ENCODE measurements around the gene SH2D7. TPM values are rescaled to one million over a fixed set of nuclear protein-coding genes. Genes with fewer than 3 reads are reported as not detected.

Gene SH2D7
- total RNA-seq, 1 donor from 2014 or later, result not detected

Other genes with a start within 250 kb of the SH2D7 start
- gene TBC1D2B, start 14.8 kb upstream of the SH2D7 start, total RNA-seq, result 11.9 TPM
- gene CIB2, start 38.9 kb downstream of the SH2D7 start, total RNA-seq, result 16.4 TPM
- 470 TPM for gene IDH3A, start 56.8 kb downstream of the SH2D7 start, total RNA-seq
- gene ACSBG1, start 142.0 kb downstream of the SH2D7 start, total RNA-seq, result 0.05 TPM
- 85.9 TPM for gene DNAJA4, start 172.0 kb downstream of the SH2D7 start, total RNA-seq
- 27.5 TPM for gene SKIC8, start 207.0 kb downstream of the SH2D7 start, total RNA-seq
- gene CRABP1, start 247.8 kb downstream of the SH2D7 start, total RNA-seq, result not detected

Measured in left ventricle myocardium superior (tissue), 1 donor.